ENCODE results near the gene GHR.

GHR gene

DNA sequence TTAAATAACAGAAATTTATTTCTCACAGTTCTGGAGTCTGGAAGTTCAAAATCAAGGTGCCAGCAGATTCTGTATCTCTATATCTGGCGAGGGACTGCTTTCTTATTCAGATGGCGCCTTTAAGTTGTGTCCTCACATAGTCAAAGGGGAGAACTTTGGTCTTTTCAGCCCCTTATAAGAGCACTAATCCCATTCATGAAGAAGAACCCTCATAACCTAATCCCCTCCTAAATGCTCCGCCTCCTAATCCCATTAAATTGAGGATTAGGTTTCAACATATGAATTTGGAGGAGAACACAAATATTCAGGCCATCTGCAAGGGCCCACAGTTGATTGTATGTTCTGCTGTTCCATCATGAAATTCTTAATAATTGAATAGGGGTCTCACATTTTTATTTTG is 322.6 kb downstream of the GHR start:
- DNase-seq, result no peak

DNA sequence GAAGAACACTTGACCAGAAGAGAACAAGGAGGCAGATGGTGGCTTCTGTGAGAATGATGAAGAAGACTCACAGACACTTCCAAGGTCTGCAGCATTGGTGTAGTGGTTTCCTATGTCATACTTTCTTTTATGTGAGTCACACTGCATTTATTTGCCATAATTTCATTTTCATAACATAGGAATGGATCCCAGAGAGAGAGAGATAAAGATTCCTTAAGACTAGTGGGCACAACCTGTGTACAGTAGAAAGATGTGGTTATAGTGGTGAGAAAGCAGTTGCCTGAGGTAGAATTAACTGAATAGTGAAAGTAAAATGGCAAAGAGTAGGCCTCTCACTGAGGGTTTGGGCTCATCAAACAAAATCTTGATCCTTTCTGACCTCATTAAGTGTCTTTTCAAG is 325.8 kb downstream of the GHR start:
- no peak for DNase-seq

DNA sequence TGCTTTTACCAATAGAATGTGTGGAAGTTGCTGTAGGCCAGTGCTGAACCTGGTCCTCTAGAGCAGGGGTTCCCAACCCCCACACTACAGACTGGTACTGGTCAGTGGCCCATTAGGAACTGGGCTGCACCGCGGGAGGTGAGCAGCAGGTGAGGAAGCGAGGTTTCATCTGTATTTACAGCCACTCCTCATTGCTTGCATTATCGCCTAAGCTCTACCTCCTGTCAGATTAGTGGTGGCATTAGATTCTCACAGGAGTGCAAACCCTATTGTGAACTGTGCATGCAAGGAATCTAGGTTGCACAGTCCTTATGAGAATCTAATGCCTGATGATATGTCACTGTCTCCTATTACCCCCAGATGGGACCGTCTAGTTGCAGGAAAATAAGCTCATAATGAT is 327.3 kb downstream of the GHR start:
- no peak for DNase-seq

DNA sequence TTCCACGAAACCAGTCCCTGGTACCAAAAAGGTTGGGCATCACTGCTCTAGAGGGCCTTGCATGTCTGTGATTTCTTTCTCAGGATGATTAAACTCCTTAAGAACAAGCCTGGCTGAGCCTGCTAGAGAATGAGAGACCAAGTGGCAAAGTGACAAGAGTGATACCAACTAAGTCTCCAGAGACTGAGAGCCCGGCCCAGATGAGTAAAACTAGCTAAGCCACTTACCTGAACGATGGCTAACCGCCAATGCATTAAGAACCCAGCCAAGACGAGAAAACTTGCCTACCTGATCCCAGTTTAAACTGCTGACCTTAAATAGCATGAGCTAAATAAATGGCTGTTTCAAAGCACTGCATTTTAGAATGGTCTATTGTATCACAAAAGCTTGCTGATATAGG is 327.8 kb downstream of the GHR start:
- no peak for DNase-seq

DNA sequence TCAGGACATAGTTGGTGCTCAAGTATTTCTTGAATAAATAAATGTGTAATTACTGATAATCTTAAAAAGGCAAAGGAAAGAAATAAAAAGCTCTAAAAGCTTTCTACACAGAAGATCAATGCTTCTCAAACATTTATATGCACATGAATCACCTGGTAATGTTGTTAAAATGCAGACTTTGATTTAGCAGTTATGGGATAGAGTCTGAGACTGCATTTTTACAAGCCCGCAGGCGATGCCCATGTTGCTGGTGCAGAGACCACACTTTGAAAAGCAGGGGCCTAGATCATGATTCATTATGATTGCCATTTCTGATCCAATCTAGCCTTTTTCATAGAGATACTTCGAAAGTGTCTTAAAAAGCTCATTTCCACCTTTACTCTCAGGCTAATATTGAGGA is 329.9 kb downstream of the GHR start:
- DNase-seq, result no peak

DNA sequence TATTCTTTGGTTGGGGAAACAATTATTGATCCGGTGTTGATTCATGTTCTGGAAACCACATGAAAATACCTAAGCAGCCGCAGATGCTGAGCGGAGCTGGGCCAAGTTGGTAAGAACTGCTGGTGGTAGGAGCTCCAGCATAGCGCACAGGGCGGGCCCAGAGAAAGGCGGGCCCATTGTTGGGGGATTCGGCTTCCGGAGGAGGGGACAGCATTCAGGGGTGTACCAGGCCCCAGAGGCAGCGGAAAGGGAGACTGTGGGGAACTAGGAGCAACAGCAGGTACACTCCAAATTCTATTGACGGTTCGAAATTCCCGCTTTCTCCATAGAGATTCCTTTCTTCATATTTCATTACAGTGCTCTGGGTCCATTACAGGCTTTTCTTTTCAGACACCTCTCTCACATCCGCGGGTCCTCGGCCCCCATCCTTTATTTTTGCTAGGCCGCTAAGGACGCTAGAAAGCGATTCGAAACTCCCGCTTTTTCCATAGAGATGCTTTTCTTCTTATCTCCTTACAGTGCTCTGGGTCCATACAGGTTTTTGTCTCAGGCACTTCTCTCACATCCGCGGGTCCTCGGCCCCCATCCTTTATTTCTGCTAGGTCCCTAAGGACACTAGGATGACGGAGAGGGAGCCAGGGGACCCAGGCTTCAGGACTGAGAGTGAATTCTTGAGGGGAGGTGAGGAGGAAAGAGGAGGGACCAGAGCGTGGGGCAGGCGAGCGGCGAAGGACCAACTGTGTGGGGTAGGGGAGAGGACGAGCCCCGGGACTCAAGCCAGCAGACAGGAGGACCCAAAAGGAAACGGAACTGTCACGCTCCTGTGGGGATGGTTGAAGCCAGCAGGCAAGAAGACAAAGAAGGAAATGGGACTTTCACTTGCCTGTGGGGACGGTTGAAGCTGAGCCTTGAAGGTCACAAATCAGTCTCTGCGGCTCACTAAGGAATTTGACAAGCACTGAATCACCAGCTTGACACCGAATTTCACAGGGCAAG is 333.7 kb downstream of the GHR start, which contains the start of gene CCDC152:
Gene CCDC152, plus strand, starts transcription at position 213 of the 996 bp plus-strand sequence. CDS start 2,304 bp downstream, outside the sequence.
- DNase-seq, result no peak

DNA sequence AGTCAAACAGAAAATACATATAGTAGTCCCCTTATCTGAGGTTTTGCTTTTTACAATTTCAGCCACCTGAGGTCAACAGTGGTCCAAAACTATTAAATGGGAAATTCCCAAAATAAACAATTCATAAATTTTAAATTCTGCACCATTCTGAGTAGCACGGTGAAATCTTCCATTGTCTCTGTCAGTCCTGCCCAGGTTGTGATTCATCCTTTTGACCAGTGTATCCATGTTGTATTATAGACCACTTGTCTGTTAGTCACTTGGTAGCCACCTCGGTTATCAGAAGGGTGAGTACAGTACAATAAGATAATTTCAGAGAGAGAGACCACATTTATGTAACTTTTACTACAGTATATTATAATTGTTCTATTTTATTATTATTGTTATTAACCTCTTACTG is 336.2 kb downstream of the GHR start:
- DNase-seq, result no peak

DNA sequence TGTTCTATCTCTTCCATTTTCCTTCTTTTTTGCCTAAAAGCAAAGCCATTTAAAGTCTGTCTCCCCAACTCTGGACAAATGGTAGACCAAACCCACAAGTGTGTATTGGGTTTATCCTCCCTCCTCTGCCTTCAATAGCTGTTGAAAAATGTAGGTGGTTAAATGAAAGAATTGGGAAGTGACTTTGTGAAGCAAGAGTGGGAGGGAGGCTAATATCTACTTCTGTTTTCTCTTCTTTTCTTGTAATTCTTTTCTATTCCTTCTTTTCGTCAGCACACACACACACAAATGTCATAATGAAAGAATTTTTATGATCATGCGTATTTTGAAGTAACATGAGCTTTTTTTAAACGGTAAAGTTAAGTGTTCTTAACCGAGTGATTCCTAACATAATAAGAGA is 337.2 kb downstream of the GHR start:
- no peak for DNase-seq

DNA sequence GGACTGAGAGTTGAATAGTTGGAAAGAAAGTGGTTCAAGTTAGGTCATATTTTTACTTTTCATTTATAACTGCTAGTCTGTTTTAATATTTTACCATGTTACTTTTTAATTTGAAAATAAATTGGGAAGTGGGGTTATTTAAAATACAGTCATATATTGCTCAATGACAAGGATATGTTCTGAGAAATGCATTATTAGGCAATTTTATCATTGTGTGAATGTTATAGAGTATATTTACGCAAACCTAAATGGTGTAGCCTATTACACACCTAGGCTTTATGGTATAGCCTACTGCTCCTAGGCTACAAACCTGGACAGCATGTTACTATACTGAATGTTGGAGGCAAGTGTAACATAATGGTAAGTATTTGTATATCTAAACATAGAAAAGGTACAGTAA is 338.6 kb downstream of the GHR start:
- DNase-seq, result no peak

DNA sequence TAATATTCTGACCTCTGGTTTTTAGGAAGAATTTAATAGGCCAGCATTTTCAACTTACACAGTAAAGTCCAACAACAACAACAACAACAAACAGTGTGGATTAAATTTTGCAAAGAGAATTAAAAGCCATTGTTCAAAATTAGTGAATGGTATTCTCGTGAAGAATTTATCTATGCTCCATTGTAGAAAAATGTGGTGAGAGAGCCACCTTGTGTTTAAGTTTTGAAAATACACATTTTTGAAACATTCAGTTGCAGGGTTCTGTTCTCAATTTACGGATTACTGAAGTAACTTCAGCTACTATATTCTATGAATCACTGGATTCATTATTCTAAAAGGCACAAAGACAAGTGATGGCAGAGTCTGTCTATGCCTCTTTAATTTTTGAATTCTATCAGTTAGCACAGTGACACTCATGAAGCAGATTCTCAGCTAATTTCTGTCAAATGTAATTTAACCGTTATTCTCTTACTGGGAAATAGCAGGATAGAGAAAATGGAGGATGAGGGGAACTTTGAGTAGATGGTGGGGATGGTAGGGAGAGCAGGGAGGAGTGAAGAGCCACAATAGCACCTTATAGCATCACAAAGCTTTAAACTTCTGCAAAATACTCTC is 344.4 kb downstream of the GHR start:
- DNase-seq, result peak; percentile 22

DNA sequence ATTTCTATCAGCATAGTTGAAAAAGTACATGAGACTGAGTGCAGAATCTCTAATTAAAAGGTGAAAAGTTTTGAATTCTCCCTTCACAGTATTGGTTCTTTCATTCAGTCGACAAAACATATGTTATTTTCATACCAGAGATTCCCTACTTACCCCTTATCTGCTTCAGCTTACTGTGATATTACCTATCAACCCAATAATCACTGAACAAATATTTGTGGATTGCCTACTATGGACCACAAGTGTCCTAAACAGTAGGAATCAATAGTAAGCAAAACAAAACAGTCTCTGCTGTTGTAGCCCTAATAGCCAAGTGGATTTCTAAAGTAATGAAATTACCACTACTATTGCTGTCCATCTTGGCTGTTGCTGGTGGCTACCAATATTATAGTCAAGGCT is 344.9 kb downstream of the GHR start:
- DNase-seq, result no peak

DNA sequence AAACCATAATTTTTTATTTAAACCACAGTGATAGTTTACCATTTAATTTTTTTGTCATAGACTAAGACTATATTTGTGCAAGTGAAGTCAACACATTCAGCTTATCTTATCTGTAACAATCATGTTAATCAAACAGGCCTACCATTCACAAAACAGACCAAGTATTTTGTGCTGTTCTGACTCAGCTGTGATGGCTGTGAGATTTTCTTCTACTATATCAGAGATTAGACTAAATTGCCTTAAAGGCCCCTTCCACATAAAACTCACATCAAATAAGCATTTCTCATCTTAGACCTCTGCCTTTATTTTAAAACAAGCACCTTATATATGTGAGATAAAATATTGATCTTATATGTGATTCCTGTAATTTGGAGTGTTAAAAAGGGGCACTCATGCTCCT is 346.8 kb downstream of the GHR start:
- DNase-seq, result no peak
